ENCODE measurements around the gene OSBPL10. TPM values are rescaled to one million over a fixed set of nuclear protein-coding genes. Genes with fewer than 3 reads are reported as not detected.

The OSBPL10 gene
- total RNA-seq, 1 donor from 2014 or later = 27.8 TPM

- no peak for DNase-seq (ENCODE audit: low spot score in 2 of 2, unreplicated experiment in 2 of 2)
- Mint-ChIP-seq H3K27ac (no peak overlapping the region), H3K9me3 (no peaks in the 10 kb centered on the region), H3K36me3 (no peaks in the 10 kb centered on the region), H3K4me1 (peaks cover 6% of the 10 kb centered on the region), H3K27me3 (ENCODE audit: low read depth) (peaks cover 15% of the 10 kb centered on the region), H3K4me3 (no peak overlapping the region)
- TF ChIP-seq CTCF (IDR thresholded peaks at IDR 0.05; ENCODE audit: unreplicated experiment) = no peak
Measured at GRCh38 chr3:31841515-31841914, 139.5 kb downstream of the OSBPL10 start.

- no peak overlapping the region for H3K27ac Mint-ChIP-seq
- no peaks in the 10 kb centered on the region for H3K36me3 Mint-ChIP-seq
- no peak for TF ChIP-seq CTCF (IDR thresholded peaks at IDR 0.05; ENCODE audit: unreplicated experiment)
- peaks cover 16% of the 10 kb centered on the region for H3K4me1 Mint-ChIP-seq
- H3K27me3 Mint-ChIP-seq (ENCODE audit: low read depth) = peaks cover 19% of the 10 kb centered on the region
- H3K4me3 Mint-ChIP-seq = no peak overlapping the region
- no peaks in the 10 kb centered on the region for H3K9me3 Mint-ChIP-seq
- DNase-seq (ENCODE audit: low spot score in 2 of 2, unreplicated experiment in 2 of 2) = no peak
Measured at GRCh38 chr3:31840252-31840651, 140.8 kb downstream of the OSBPL10 start.

GRCh38 chr3:31839144-31839917 lies 141.7 kb downstream of the OSBPL10 start:
- H3K4me3 Mint-ChIP-seq = no peak overlapping the region
- H3K9me3 Mint-ChIP-seq = no peaks in the 10 kb centered on the region
- H3K27me3 Mint-ChIP-seq (ENCODE audit: low read depth) = peaks cover 25% of the 10 kb centered on the region
- H3K36me3 Mint-ChIP-seq = no peaks in the 10 kb centered on the region
- H3K27ac Mint-ChIP-seq = no peak overlapping the region
- DNase-seq (ENCODE audit: low spot score in 2 of 2, unreplicated experiment in 2 of 2) = no peak
- no peak for TF ChIP-seq CTCF (IDR thresholded peaks at IDR 0.05; ENCODE audit: unreplicated experiment)
- H3K4me1 Mint-ChIP-seq = peaks cover 16% of the 10 kb centered on the region

GRCh38 chr3:31836131-31837075 lies 144.7 kb downstream of the OSBPL10 start:
- no peak overlapping the region for H3K27ac Mint-ChIP-seq
- H3K9me3 Mint-ChIP-seq = no peaks in the 10 kb centered on the region
- H3K4me1 Mint-ChIP-seq = peaks cover 37% of the 10 kb centered on the region

More at GRCh38 chr3:31836131-31837075, 144.7 kb downstream of the OSBPL10 start:
- no peaks in the 10 kb centered on the region for H3K36me3 Mint-ChIP-seq
- H3K4me3 Mint-ChIP-seq = no peak overlapping the region
- no peak for DNase-seq (ENCODE audit: low spot score in 2 of 2, unreplicated experiment in 2 of 2)
- no peak for TF ChIP-seq CTCF (IDR thresholded peaks at IDR 0.05; ENCODE audit: unreplicated experiment)
- peaks cover 33% of the 10 kb centered on the region for H3K27me3 Mint-ChIP-seq (ENCODE audit: low read depth)

Measured in mesothelial cell of epicardium (in vitro differentiated cells).